ENCODE results near the gene TEX14.
"Not testable (repeated sequence)": the region's sequence is repeated elsewhere in the genome, so short reads cannot be mapped to it uniquely, and the experiment has no call there.

Gene TEX14

GRCh38 chr17:58690033-58690432 lies 1.8 kb downstream of the TEX14 start:
- not testable (repeated sequence) for H3K27me3 ChIP-seq (ENCODE audit: control insufficient read depth, insufficient read depth, low read length, poor library complexity, severe bottlenecking); H3K27ac ChIP-seq (ENCODE audit: insufficient read depth, low read depth, low read length, poor library complexity, severe bottlenecking); H3K4me1 ChIP-seq (ENCODE audit: control insufficient read depth, insufficient read depth, low read length); H3K4me3 ChIP-seq (ENCODE audit: insufficient read depth, low read depth, low read length); H3K36me3 ChIP-seq (ENCODE audit: control insufficient read depth, insufficient read depth, low read length); H3K9me3 ChIP-seq (ENCODE audit: control insufficient read depth, low read length)
- 93 to 95% methylated on average over 6 to 7 of the region's 7 CpGs for WGBS, 2 experiments

DNA sequence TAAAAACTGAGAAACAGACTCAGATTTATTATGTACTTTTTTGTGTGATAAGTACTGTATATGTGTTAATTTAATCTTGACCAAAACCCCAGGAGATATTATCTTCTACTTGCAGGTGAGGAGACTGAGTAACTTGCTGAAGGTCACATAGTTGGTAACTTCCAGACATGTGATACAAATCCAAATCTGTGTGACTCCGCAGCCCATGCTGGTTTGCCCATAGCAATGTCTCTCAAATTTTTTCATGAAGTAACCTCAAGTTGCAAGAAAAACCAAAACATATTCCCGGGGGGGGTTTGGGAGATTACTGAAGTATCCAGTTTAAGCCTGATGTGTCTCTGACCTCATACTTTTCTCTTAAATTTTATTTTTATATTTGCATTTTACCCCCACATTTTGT lies 3.3 kb downstream of the TEX14 start:
- H3K27ac ChIP-seq (ENCODE audit: insufficient read depth, low read depth, low read length, poor library complexity, severe bottlenecking) = no peak overlapping the region
- no peaks in the 10 kb centered on the region for H3K27me3 ChIP-seq (ENCODE audit: control insufficient read depth, insufficient read depth, low read length, poor library complexity, severe bottlenecking)
- H3K9me3 ChIP-seq (ENCODE audit: control insufficient read depth, low read length) = no peaks in the 10 kb centered on the region
- no peaks in the 10 kb centered on the region for H3K36me3 ChIP-seq (ENCODE audit: control insufficient read depth, insufficient read depth, low read length)
- 88 to 100% methylated on average over 1 to 2 of the region's 2 CpGs for WGBS, 2 experiments
- H3K4me1 ChIP-seq (ENCODE audit: control insufficient read depth, insufficient read depth, low read length) = peaks cover 3% of the 10 kb centered on the region
- no peak overlapping the region for H3K4me3 ChIP-seq (ENCODE audit: insufficient read depth, low read depth, low read length)

GRCh38 chr17:58686980-58687379 lies 4.9 kb downstream of the TEX14 start:
- Histone ChIP-seq H3K27ac (ENCODE audit: insufficient read depth, low read depth, low read length, poor library complexity, severe bottlenecking) (no peak overlapping the region), H3K4me3 (ENCODE audit: insufficient read depth, low read depth, low read length) (no peak overlapping the region), H3K4me1 (ENCODE audit: control insufficient read depth, insufficient read depth, low read length) (no peaks in the 10 kb centered on the region), H3K9me3 (ENCODE audit: control insufficient read depth, low read length) (no peaks in the 10 kb centered on the region), H3K36me3 (ENCODE audit: control insufficient read depth, insufficient read depth, low read length) (no peaks in the 10 kb centered on the region), H3K27me3 (ENCODE audit: control insufficient read depth, insufficient read depth, low read length, poor library complexity, severe bottlenecking) (no peaks in the 10 kb centered on the region)
- 88 to 90% methylated on average over 4 of the region's 4 CpGs for WGBS, 2 experiments

- H3K27me3 ChIP-seq (ENCODE audit: control insufficient read depth, insufficient read depth, low read length, poor library complexity, severe bottlenecking); H3K27ac ChIP-seq (ENCODE audit: insufficient read depth, low read depth, low read length, poor library complexity, severe bottlenecking); H3K4me3 ChIP-seq (ENCODE audit: insufficient read depth, low read depth, low read length); H3K36me3 ChIP-seq (ENCODE audit: control insufficient read depth, insufficient read depth, low read length); H3K4me1 ChIP-seq (ENCODE audit: control insufficient read depth, insufficient read depth, low read length); H3K9me3 ChIP-seq (ENCODE audit: control insufficient read depth, low read length): not testable (repeated sequence)
- 90 to 95% methylated on average over 4 to 5 of the region's 6 CpGs for WGBS, 2 experiments
These were observed 7.4 kb downstream of the TEX14 start for GRCh38 chr17:58684462-58684861.

GRCh38 chr17:58684003-58684402 lies 7.8 kb downstream of the TEX14 start:
- Histone ChIP-seq H3K4me3 (ENCODE audit: insufficient read depth, low read depth, low read length) (no peak overlapping the region), H3K27ac (ENCODE audit: insufficient read depth, low read depth, low read length, poor library complexity, severe bottlenecking) (no peak overlapping the region), H3K9me3 (ENCODE audit: control insufficient read depth, low read length) (no peaks in the 10 kb centered on the region), H3K4me1 (ENCODE audit: control insufficient read depth, insufficient read depth, low read length) (no peaks in the 10 kb centered on the region), H3K36me3 (ENCODE audit: control insufficient read depth, insufficient read depth, low read length) (no peaks in the 10 kb centered on the region), H3K27me3 (ENCODE audit: control insufficient read depth, insufficient read depth, low read length, poor library complexity, severe bottlenecking) (no peaks in the 10 kb centered on the region)
- 78 to 85% methylated on average over 10 of the region's 10 CpGs for WGBS, 2 experiments

DNA sequence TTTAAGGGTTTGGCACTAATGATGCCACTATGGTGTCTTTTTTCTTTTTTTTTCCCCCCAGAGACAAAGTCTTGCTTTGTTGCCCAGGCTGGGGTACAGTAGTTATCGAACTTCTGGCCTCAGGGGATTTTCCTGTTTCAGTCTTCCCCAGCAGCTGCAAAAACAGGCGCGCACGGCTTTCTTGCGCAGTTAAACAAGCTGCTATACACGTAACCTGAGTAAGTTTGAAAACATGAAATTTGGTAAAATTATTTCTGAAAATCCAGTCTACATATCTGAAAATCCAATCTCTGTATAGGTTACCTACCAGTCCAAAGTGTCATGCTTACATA lies 11.8 kb downstream of the TEX14 start:
- H3K4me1 ChIP-seq (ENCODE audit: control insufficient read depth, insufficient read depth, low read length) = no peaks in the 10 kb centered on the region
- no peak overlapping the region for H3K4me3 ChIP-seq (ENCODE audit: insufficient read depth, low read depth, low read length)
- no peak overlapping the region for H3K27ac ChIP-seq (ENCODE audit: insufficient read depth, low read depth, low read length, poor library complexity, severe bottlenecking)
- no peaks in the 10 kb centered on the region for H3K27me3 ChIP-seq (ENCODE audit: control insufficient read depth, insufficient read depth, low read length, poor library complexity, severe bottlenecking)
- WGBS, 2 experiments = 79 to 83% methylated on average over 6 of the region's 6 CpGs
- H3K36me3 ChIP-seq (ENCODE audit: control insufficient read depth, insufficient read depth, low read length) = no peaks in the 10 kb centered on the region
- H3K9me3 ChIP-seq (ENCODE audit: control insufficient read depth, low read length) = no peaks in the 10 kb centered on the region

GRCh38 chr17:58679263-58680037 lies 12.4 kb downstream of the TEX14 start:
- H3K27ac ChIP-seq (ENCODE audit: insufficient read depth, low read depth, low read length, poor library complexity, severe bottlenecking) = no peak overlapping the region
- no peaks in the 10 kb centered on the region for H3K9me3 ChIP-seq (ENCODE audit: control insufficient read depth, low read length)
- H3K4me1 ChIP-seq (ENCODE audit: control insufficient read depth, insufficient read depth, low read length) = no peaks in the 10 kb centered on the region
- no peaks in the 10 kb centered on the region for H3K27me3 ChIP-seq (ENCODE audit: control insufficient read depth, insufficient read depth, low read length, poor library complexity, severe bottlenecking)
- H3K36me3 ChIP-seq (ENCODE audit: control insufficient read depth, insufficient read depth, low read length) = no peaks in the 10 kb centered on the region
- WGBS, 2 experiments = 80 to 85% methylated on average over 12 of the region's 12 CpGs
- H3K4me3 ChIP-seq (ENCODE audit: insufficient read depth, low read depth, low read length) = no peak overlapping the region

- not testable (repeated sequence) for H3K36me3 ChIP-seq (ENCODE audit: control insufficient read depth, insufficient read depth, low read length); H3K27me3 ChIP-seq (ENCODE audit: control insufficient read depth, insufficient read depth, low read length, poor library complexity, severe bottlenecking); H3K9me3 ChIP-seq (ENCODE audit: control insufficient read depth, low read length); H3K4me1 ChIP-seq (ENCODE audit: control insufficient read depth, insufficient read depth, low read length); H3K4me3 ChIP-seq (ENCODE audit: insufficient read depth, low read depth, low read length); H3K27ac ChIP-seq (ENCODE audit: insufficient read depth, low read depth, low read length, poor library complexity, severe bottlenecking)
- WGBS, 2 experiments = 87 to 89% methylated on average over 4 to 5 of the region's 5 CpGs
These were observed 13.6 kb downstream of the TEX14 start for GRCh38 chr17:58678287-58678686.

- Histone ChIP-seq H3K27me3 (ENCODE audit: control insufficient read depth, insufficient read depth, low read length, poor library complexity, severe bottlenecking) (no peaks in the 10 kb centered on the region), H3K9me3 (ENCODE audit: control insufficient read depth, low read length) (no peaks in the 10 kb centered on the region), H3K4me3 (ENCODE audit: insufficient read depth, low read depth, low read length) (no peak overlapping the region), H3K36me3 (ENCODE audit: control insufficient read depth, insufficient read depth, low read length) (no peaks in the 10 kb centered on the region), H3K27ac (ENCODE audit: insufficient read depth, low read depth, low read length, poor library complexity, severe bottlenecking) (no peak overlapping the region), H3K4me1 (ENCODE audit: control insufficient read depth, insufficient read depth, low read length) (peaks cover under 1% of the 10 kb centered on the region)
- 90% methylated on average over 4 of the region's 4 CpGs for WGBS, 2 experiments
These were observed 14.5 kb downstream of the TEX14 start for GRCh38 chr17:58677194-58677880.

DNA sequence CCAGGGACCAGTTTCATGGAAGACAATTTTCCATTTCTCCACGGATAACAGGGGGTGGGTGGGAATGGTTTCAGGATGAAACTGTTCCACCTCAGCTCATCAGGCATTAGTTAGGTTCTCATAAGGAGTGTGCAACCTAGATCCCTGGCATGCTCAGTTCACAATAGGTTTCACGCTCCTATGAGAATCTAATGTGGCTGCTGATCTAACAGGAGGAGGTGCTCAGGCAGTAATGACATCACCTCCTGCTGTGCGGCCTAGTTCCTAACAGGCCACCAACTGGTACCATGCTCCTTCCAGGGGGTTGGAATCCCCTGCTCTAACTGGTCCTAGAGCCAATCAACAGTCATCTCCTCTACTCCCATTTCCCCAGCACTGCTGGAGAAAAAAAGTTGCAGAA lies 19.9 kb downstream of the TEX14 start:
- Histone ChIP-seq H3K4me3 (ENCODE audit: insufficient read depth, low read depth, low read length) (no peak overlapping the region), H3K9me3 (ENCODE audit: control insufficient read depth, low read length) (no peaks in the 10 kb centered on the region), H3K27ac (ENCODE audit: insufficient read depth, low read depth, low read length, poor library complexity, severe bottlenecking) (no peak overlapping the region), H3K36me3 (ENCODE audit: control insufficient read depth, insufficient read depth, low read length) (no peaks in the 10 kb centered on the region), H3K4me1 (ENCODE audit: control insufficient read depth, insufficient read depth, low read length) (peaks cover 11% of the 10 kb centered on the region), H3K27me3 (ENCODE audit: control insufficient read depth, insufficient read depth, low read length, poor library complexity, severe bottlenecking) (no peaks in the 10 kb centered on the region)
- 88 to 93% methylated on average over 3 of the region's 3 CpGs for WGBS, 2 experiments

Data from ectodermal cell (in vitro differentiated cells).